ENCODE results near the gene PLPPR4. TPM values are rescaled to one million over a fixed set of nuclear protein-coding genes. Genes with fewer than 3 reads are reported as not detected.
"Not testable (repeated sequence)": the region's sequence is repeated elsewhere in the genome, so short reads cannot be mapped to it uniquely, and the experiment has no call there.

Gene PLPPR4
- total RNA-seq, 1 donor from 2014 or later = 0.15 TPM

- TF ChIP-seq, protein P1, sequence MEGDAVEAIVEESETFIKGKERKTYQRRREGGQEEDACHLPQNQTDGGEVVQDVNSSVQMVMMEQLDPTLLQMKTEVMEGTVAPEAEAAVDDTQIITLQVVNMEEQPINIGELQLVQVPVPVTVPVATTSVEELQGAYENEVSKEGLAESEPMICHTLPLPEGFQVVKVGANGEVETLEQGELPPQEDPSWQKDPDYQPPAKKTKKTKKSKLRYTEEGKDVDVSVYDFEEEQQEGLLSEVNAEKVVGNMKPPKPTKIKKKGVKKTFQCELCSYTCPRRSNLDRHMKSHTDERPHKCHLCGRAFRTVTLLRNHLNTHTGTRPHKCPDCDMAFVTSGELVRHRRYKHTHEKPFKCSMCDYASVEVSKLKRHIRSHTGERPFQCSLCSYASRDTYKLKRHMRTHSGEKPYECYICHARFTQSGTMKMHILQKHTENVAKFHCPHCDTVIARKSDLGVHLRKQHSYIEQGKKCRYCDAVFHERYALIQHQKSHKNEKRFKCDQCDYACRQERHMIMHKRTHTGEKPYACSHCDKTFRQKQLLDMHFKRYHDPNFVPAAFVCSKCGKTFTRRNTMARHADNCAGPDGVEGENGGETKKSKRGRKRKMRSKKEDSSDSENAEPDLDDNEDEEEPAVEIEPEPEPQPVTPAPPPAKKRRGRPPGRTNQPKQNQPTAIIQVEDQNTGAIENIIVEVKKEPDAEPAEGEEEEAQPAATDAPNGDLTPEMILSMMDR (IDR thresholded peaks at IDR 0.05; ENCODE audit: unreplicated experiment) = no peak
- Mint-ChIP-seq H3K4me1 (ENCODE audit: unreplicated experiment) (no peaks in the 10 kb centered on the region), H3K27me3 (ENCODE audit: unreplicated experiment) (no peaks in the 10 kb centered on the region), H3K27ac (ENCODE audit: unreplicated experiment) (no peak overlapping the region), H3K36me3 (ENCODE audit: low read depth, unreplicated experiment) (no peaks in the 10 kb centered on the region), H3K9me3 (ENCODE audit: unreplicated experiment) (no peaks in the 10 kb centered on the region), H3K4me3 (ENCODE audit: unreplicated experiment) (no peak overlapping the region)
- DNase-seq (ENCODE audit: low spot score) = no peak
These were observed 7.0 kb downstream of the PLPPR4 start for GRCh38 chr1:99271249-99271648.

DNA sequence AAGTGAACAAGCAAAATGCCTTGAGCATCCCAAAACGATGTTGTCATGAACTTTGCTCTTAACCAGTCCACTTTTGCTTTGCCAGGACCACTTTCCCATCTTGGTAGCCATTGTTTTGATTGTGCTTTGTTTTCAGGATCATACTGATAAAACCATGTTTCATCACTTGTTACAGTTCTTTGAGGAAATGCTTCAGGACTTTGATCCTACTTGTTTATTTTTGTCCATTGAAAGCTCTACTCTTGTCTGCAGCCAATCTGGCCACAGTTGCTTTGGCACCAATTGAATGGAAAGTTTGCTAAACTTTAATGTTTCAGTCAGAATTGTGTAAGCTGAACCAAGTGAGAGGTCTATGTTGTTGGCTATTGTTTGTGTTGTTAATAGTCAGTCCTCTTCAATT, 12.8 kb downstream of the PLPPR4 start:
- TF ChIP-seq, protein P1 (IDR thresholded peaks at IDR 0.05; ENCODE audit: unreplicated experiment) = no peak
- Mint-ChIP-seq H3K27ac (ENCODE audit: unreplicated experiment) (no peak overlapping the region), H3K27me3 (ENCODE audit: unreplicated experiment) (no peaks in the 10 kb centered on the region), H3K36me3 (ENCODE audit: low read depth, unreplicated experiment) (no peaks in the 10 kb centered on the region), H3K9me3 (ENCODE audit: unreplicated experiment) (no peaks in the 10 kb centered on the region), H3K4me3 (ENCODE audit: unreplicated experiment) (no peak overlapping the region), H3K4me1 (ENCODE audit: unreplicated experiment) (no peaks in the 10 kb centered on the region)
- DNase-seq (ENCODE audit: low spot score) = no peak

GRCh38 chr1:99279525-99279924, 15.2 kb downstream of the PLPPR4 start:
- no peak for DNase-seq (ENCODE audit: low spot score)
- H3K4me1 Mint-ChIP-seq (ENCODE audit: unreplicated experiment) = no peaks in the 10 kb centered on the region
- H3K27ac Mint-ChIP-seq (ENCODE audit: unreplicated experiment) = no peak overlapping the region
- TF ChIP-seq, protein P1 (IDR thresholded peaks at IDR 0.05; ENCODE audit: unreplicated experiment) = no peak
- no peak overlapping the region for H3K4me3 Mint-ChIP-seq (ENCODE audit: unreplicated experiment)
- H3K9me3 Mint-ChIP-seq (ENCODE audit: unreplicated experiment) = no peaks in the 10 kb centered on the region
- no peaks in the 10 kb centered on the region for H3K27me3 Mint-ChIP-seq (ENCODE audit: unreplicated experiment)
- H3K36me3 Mint-ChIP-seq (ENCODE audit: low read depth, unreplicated experiment) = no peaks in the 10 kb centered on the region

DNA sequence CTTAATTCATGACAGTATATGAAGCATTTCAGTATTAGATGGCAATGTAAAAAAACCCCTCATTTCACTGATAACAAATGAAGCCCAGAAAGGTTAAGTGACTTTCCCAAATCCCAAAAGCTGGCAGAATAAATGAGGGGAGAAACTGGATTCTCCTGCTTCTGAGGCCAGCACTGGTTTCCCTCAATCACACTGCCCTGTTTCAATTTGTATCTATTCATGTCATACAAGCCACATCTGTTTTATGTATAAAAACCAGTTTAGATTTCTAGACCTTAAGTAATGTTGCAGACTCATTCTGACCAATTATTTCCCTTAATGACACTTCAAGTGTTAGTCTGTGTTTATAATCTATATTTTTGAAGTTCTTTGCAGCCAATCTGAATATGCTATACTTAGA, 16.8 kb downstream of the PLPPR4 start:
- Mint-ChIP-seq H3K36me3 (ENCODE audit: low read depth, unreplicated experiment) (no peaks in the 10 kb centered on the region), H3K4me3 (ENCODE audit: unreplicated experiment) (no peak overlapping the region), H3K4me1 (ENCODE audit: unreplicated experiment) (no peaks in the 10 kb centered on the region), H3K27me3 (ENCODE audit: unreplicated experiment) (no peaks in the 10 kb centered on the region), H3K27ac (ENCODE audit: unreplicated experiment) (no peak overlapping the region), H3K9me3 (ENCODE audit: unreplicated experiment) (no peaks in the 10 kb centered on the region)
- DNase-seq (ENCODE audit: low spot score) = no peak
- TF ChIP-seq, protein P1 (IDR thresholded peaks at IDR 0.05; ENCODE audit: unreplicated experiment) = no peak

DNA sequence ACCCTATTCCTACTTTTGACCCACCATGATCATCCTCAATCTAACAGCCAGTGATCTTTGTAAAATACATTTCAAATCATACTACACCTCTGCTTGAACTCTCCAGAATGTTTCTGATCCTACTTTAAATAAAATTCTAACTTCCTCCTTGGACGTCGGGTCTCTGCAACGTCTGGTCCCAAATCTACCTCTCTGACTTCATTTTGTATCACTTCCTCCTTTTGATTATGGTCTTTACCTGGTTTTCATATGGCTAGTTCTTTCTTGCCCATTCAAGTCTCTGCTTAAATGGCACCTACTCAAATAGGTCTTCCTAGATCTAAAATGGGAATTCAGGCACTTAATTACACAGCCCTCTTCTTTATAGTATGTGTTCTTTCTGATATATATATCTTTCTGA, 18.2 kb downstream of the PLPPR4 start:
- DNase-seq (ENCODE audit: low spot score) = no peak
- H3K36me3 Mint-ChIP-seq (ENCODE audit: low read depth, unreplicated experiment) = no peaks in the 10 kb centered on the region
- no peaks in the 10 kb centered on the region for H3K4me1 Mint-ChIP-seq (ENCODE audit: unreplicated experiment)
- H3K9me3 Mint-ChIP-seq (ENCODE audit: unreplicated experiment) = no peaks in the 10 kb centered on the region
- no peaks in the 10 kb centered on the region for H3K27me3 Mint-ChIP-seq (ENCODE audit: unreplicated experiment)
- no peak overlapping the region for H3K4me3 Mint-ChIP-seq (ENCODE audit: unreplicated experiment)
- TF ChIP-seq, protein P1 (IDR thresholded peaks at IDR 0.05; ENCODE audit: unreplicated experiment) = no peak
- H3K27ac Mint-ChIP-seq (ENCODE audit: unreplicated experiment) = no peak overlapping the region

GRCh38 chr1:99283521-99283920, 19.2 kb downstream of the PLPPR4 start:
- DNase-seq (ENCODE audit: low spot score); H3K4me1 Mint-ChIP-seq (ENCODE audit: unreplicated experiment); H3K27me3 Mint-ChIP-seq (ENCODE audit: unreplicated experiment); H3K4me3 Mint-ChIP-seq (ENCODE audit: unreplicated experiment); H3K27ac Mint-ChIP-seq (ENCODE audit: unreplicated experiment); H3K36me3 Mint-ChIP-seq (ENCODE audit: low read depth, unreplicated experiment); H3K9me3 Mint-ChIP-seq (ENCODE audit: unreplicated experiment): not testable (repeated sequence)

Data from endothelial cell (in vitro differentiated cells).